AG09319 (cell line): ENCODE results near the gene TCEAL4.

Experiments used
- DNase-seq: peaks from one replicate; pipeline ENCODE4 v3.0.0-alpha.2; 2010; ENCODE audit warnings: low read depth; ENCODE audit errors: extremely low read depth
- TF ChIP-seq, protein P1 (sequence below): IDR thresholded peaks from 2 replicates; pipeline ENCODE4 v1.5.1; 2011; ENCODE audit warnings: low read depth, mild to moderate bottlenecking, inconsistent platforms, low read length, moderate library complexity

The TCEAL4 gene

GRCh38 chrX:103549916-103550315, 35.4 kb upstream of the TCEAL4 start:
- TF ChIP-seq, protein P1, sequence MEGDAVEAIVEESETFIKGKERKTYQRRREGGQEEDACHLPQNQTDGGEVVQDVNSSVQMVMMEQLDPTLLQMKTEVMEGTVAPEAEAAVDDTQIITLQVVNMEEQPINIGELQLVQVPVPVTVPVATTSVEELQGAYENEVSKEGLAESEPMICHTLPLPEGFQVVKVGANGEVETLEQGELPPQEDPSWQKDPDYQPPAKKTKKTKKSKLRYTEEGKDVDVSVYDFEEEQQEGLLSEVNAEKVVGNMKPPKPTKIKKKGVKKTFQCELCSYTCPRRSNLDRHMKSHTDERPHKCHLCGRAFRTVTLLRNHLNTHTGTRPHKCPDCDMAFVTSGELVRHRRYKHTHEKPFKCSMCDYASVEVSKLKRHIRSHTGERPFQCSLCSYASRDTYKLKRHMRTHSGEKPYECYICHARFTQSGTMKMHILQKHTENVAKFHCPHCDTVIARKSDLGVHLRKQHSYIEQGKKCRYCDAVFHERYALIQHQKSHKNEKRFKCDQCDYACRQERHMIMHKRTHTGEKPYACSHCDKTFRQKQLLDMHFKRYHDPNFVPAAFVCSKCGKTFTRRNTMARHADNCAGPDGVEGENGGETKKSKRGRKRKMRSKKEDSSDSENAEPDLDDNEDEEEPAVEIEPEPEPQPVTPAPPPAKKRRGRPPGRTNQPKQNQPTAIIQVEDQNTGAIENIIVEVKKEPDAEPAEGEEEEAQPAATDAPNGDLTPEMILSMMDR, result no peak
- DNase-seq, result no peak

DNA sequence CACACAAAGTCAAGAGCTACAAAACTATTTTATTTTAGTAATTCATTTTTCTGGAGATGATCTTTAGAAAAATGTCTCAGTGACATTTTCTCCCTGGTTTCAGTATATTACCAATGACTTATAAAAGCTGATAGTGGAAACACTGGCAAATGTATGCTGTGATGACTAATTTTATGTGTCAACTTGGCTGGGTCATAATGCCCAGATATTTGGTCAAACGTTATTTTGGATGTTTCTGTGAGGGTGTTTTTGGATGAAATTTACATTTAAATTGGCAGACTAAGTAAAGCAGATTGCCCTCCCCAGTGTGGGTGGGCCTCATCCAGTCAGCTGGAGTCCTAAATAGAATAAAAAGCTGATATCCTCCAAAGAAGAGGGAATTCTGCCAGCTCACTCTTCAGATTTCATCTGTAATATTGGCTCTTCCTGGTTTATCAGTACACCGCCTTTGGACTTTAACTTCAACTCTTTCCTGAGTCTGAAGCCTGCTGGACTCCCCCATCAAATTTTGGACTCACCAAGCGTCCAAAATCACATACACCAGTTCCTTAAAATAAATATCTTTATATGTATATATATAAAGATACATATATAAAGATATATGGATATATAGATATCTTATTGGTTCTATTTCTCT, 34.8 kb upstream of the TCEAL4 start:
- no peak for DNase-seq
- TF ChIP-seq, protein P1, result no peak

- DNase-seq, result no peak
Measured at GRCh38 chrX:103552236-103552635, 33.1 kb upstream of the TCEAL4 start.

GRCh38 chrX:103554687-103555424, 30.5 kb upstream of the TCEAL4 start:
- TF ChIP-seq, protein P1, result no peak
- DNase-seq, result no peak

More at GRCh38 chrX:103552236-103552635, 33.1 kb upstream of the TCEAL4 start:
- TF ChIP-seq, protein P1, result no peak

GRCh38 chrX:103556963-103557612, 28.2 kb upstream of the TCEAL4 start:
- no peak for DNase-seq
- TF ChIP-seq, protein P1, result no peak

DNA sequence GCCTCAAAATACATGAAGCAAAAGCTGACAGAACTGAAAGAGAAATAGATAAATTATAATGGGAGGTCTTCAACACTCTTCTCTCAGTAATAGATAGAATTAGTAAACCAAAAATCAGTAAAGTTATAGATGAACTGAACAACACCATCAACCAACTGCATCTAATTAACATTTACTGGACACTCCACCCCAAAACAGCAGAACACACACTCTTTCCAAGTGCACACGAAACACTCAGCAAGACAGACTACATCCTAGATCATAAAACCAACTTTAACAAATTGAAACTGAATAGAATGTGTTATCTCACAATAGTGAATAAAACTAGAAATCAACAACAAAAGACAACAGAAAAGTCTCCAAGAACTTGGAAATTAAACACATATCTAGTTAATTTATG, 25.1 kb upstream of the TCEAL4 start:
- TF ChIP-seq, protein P1, result no peak
- DNase-seq, result no peak

- TF ChIP-seq, protein P1, result no peak
- DNase-seq, result no peak
Measured at GRCh38 chrX:103562801-103563200, 22.5 kb upstream of the TCEAL4 start.
